HEK293 (cell line): ENCODE data around the gene KRTDAP.

Source experiments
- CTCF ChIP-seq: fragments of 450-650 bp; formaldehyde crosslinking; IDR thresholded peaks from 2 replicates; pipeline ENCODE4 v1.5.1; 2016; ENCODE audit warnings: missing biosample characterization, missing genetic modification characterization
- ZNF639 ChIP-seq: fragments of 450-650 bp; formaldehyde crosslinking; IDR thresholded peaks from 2 replicates; pipeline ENCODE4 v1.5.1; 2016; ENCODE audit warnings: missing biosample characterization, missing genetic modification characterization

- TF ChIP-seq ZNF639 (tag by site-specific recombination) (no peak), CTCF (tag by site-specific recombination) (no peak)
Measured at GRCh38 chr19:35500611-35501010, 10.3 kb upstream of the KRTDAP start.
